GM19025 (cell line): ENCODE data around the gene OR2W3.

Experiments used
- ATAC-seq: cut with Tn5 transposase; IDR thresholded peaks from one replicate; pipeline ENCODE4 v1.9.1; 2021; ENCODE audit warnings: mild to moderate bottlenecking, low read depth, moderate library complexity; ENCODE audit not compliant: unreplicated experiment

Gene OR2W3

DNA sequence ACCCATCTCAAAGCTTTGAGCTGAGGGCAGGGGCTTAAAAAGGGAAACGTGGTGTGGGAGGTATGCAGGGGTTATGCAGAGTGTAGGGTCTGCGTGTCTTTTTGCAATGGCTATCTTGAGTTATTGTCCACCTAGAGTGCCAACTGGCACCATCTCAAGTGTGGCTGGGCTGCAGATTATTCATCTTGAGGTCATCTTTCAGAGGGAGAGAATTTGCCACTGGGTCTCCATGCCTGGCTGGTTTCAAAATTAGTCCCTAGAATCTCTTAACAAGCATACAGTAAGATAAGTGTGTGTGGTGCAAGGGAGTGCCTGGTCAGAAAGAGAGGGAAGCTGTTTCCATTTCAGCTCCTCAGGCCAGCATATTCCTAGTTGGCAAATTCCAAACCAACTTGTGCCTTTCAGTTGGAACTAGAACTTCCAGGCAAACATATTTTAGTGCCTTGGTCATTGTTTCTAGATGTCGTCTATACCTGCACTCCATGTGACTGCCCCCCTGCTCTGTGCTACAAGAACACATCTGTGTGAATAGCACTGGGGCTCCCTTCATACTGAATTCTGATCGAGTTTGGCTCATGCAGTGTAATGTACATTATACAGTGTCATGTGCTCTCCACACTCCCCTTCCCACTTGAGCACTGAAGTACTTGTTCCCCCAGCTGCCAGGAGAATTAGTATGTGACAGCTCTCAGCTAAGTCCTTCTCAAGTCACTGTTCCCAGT is 19.7 kb downstream of the OR2W3 start:
- no peak for ATAC-seq

DNA sequence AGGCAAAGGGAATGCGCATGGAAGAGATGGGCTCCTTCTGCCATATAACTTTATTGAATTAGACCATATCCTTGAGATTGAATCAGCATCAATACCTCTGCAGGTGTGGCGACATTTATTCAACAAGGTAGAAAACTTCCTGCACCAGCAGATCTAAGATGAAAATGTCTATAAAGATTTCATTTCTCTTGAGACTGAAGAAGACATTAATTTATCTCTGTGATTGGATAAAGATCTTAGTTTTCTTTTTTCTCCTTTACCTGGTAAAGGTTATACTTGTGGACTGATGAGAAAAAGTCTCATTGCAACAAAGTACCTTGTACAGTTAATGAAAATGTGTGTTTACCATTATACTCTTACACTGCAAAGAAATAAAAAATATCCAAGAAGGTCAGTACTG is 24.6 kb downstream of the OR2W3 start, which contains the start of gene OR2T8:
Gene OR2T8 (plus strand): TSS at position 301 of the 400 bp plus-strand sequence. CDS start 766 bp downstream, outside the sequence.
- no peak for ATAC-seq

DNA sequence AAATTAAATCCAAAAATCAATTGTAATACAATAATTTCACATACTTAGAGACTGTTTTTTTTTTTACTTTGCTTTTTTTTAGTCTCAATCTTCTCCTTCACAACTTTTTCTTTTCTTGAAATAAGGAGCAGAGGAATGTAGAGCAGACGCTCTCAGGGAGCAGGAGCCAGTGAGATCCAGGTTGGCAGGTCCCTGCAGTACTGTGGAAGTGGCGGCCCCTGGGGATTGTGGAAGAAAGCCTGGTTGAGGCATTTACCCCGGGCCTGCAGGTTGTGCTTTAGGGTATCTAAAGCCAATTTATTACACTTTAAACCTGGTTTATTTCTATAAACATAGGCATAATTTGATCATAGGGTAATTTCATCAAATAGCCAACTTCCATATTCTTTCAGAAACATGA is 28.6 kb downstream of the OR2W3 start:
- no peak for ATAC-seq

DNA sequence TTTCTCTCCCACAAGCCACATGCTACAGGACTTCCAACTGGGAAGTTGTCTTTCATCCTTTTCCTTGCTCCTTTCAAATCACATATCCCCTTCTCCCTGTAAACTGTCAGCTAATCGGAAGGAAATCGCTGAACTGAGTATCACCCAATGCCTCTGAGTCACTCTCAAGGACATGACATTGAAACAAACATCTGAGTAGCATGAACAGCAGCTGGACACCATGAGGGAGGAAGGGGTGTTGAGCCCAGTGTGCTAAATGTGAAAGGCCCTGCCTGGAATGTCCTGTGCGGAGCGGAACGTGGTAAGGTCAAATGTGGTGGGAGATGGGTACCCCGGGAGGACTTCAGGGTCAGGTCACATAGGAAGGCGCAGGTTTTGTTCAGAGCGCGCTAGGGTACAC is 29.5 kb downstream of the OR2W3 start, which contains the start of gene OR2AJ1:
Gene OR2AJ1 (plus strand): TSS at position 22 of the 400 bp plus-strand sequence. CDS start 8,880 bp downstream, outside the sequence.
- no peak for ATAC-seq

DNA sequence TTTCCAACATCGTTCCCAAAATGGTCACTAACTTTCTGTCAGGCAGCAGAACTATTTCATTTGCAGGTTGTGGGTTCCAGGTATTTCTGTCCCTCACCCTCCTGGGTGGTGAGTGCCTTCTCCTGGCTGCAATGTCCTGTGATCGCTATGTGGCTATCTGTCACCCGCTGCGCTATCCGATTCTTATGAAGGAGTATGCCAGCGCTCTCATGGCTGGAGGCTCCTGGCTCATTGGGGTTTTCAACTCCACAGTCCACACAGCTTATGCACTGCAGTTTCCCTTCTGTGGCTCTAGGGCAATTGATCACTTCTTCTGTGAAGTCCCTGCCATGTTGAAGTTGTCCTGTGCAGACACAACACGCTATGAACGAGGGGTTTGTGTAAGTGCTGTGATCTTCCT is 38.6 kb downstream of the OR2W3 start:
- ATAC-seq: no peak

DNA sequence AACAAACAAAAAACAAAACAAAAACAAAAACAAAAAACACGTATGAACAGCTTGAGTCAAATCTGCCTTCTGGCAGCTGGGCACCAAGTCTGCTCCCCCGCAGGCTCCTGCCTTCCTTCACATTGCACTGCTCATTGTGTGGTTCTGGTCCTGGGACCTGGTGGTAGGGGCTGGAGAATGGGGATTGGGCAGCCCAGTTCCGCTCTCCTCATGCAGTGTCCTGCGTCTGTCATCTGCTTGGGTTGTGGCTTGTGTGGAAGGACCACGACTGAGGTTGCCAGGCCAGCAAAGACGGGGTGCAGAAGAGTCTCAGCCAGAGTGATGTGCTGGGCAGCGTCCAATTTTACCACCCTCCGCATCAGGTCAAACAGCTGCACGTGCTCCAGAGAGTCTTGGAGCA is 40.4 kb downstream of the OR2W3 start:
- no peak for ATAC-seq

DNA sequence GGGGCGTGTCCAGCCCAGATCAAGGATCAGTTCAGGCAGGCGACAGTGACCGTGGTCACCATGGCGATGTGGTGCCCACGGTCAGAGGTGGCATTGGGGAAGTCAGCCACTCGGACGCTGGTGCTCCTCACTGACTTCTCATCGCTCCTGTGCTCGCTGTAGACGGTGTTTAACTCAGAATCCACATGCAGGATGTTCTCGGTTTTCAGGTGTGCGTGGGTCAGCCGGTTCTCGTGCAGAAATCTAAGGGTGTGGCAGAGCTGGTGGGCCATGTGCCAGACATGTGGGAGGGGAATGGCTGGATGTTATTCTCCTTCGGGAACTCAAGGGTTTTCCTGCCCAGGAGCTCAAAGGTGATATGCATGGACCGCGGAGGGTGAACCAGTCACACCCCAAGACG is 41.0 kb downstream of the OR2W3 start:
- no peak for ATAC-seq

DNA sequence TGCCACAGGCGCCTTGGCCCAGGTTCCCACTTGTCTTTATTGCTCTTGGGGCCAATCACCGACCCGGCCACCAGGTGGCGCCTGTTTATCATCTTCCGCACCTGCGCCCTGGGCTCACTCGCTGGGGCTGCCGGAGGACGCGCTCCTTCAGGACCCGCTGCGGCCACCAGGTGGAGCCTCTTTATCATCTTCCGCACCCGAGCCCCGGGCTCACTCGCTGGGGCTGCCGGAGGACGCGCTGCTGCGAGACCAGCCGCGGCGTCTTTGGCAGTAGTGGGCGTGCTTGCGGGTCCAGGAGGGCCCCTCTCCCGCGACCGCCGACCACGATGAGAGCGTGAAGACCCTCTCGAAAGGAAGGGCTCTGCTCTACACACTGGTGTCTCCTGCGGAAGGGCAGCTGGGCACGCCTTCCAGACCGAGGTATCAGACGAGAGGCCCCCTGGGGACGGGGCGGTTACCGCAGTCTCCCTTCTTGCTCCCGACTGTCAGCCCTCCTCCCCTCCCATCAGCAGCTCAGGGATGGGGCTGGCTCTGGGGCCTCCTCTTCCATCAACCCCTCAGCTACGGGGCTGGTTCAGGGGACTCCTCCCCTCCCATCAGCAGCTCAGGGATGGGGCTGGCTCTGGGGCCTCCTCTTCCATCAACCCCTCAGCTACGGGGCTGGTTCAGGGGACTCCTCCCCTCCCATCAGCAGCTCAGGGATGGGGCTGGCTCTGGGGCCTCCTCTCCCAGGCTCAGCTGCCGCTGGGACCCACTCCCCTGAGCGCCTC is 41.8 kb downstream of the OR2W3 start:
- ATAC-seq: peak; percentile 99

DNA sequence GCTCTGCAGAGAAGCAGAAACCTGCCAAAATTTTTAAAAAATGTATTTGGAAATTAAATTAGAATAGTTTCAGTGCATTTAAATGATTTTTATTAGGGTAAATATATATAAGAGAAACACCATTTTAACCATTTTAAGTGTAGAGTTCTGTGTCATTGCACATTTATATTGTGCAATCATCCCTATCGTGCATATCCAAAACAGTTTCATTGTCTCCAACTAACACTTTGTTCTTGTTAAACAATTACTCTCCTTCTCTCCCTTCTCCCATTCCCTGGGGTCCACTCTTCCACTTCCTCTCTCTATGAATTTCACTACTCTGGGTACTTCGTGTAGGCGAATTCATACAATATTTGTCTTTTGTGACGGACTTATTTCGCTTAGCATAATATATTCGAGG is 47.2 kb downstream of the OR2W3 start:
- ATAC-seq: no peak
